HG03135 (cell line): Measurements from ENCODE around the gene AK9.
"Not testable (repeated sequence)": the region's sequence is repeated elsewhere in the genome, so short reads cannot be mapped to it uniquely, and the experiment has no call there.

Experiments
- ATAC-seq: cut with Tn5 transposase; IDR thresholded peaks from one replicate; pipeline ENCODE4 v1.9.1; 2021; ENCODE audit warnings: mild to moderate bottlenecking, moderate library complexity; ENCODE audit not compliant: unreplicated experiment

The AK9 gene

DNA sequence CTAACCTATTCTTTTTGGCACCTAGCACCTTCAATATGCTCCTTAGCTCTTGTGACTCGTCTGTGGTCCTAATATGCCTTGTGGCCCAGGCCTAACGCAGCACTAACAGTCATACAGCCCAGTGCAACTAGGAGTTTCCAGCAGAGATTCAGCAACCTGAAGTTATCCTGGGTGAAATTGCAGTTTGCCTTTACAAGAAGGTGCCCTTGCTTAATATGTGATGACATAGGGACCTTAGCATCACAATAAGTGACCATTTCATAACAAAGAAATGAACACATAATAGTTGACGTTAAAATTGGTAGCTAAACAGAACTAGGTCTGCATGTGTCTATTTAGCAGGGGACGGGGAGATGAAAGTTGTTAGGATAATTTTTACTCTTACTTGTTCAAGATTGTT is 10.2 kb upstream of the AK9 start:
- ATAC-seq: no peak

DNA sequence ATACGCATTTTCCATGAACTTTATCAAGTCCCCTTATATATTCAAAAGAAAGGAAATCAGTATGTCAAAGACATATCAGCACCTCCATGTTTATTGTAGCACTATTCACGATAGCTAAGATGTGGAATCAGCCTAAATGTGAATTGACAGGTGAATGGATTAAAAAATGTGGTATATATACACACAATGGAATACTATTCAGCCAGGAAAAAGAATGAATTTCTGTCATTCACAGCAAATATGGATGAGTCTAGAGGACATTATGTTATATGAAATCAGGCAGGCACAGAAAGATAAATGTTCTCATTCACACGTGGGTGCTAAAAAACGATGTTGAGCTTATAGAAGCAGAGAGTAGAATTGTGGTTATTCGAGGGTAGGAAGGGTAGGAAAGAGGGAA is 5.4 kb upstream of the AK9 start:
- no peak for ATAC-seq

DNA sequence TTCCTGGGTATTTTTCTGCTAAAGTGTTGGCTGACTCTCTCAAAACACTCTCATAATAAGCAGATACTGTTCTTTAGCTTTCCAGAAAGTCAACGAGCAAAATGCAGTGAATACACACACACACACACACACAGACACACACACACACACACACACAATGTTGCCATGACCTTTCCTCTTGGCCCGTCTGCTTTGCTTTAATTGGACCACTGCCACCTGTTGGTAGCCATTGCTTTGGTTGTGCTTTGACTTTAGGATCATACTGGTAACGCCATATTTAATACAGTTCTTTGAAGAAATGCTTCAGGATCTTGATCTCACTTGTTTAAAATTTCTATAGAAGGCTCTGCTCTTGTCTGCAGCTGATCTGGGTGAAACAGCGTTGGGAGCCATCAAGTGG is 4.5 kb upstream of the AK9 start:
- no peak for ATAC-seq

DNA sequence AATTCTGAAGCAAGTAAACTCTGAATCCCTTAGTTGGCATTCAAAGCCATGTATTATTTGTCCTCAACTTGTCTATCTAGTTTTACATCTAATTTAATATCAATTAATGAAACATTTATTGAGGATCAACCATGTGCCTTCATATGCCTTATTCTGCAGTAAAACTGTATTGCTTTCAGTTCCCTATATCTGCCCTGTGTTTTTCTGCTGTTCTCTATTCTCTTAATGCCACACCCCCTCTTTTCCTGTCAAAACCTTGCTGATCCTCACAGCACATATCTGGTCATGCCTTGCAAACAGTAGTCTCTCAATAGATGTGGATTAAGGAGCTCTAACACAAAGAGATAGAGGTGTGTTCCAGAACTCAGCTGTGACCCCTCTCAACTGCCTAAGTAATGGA is 2.1 kb upstream of the AK9 start:
- peak; percentile 32 for ATAC-seq

DNA sequence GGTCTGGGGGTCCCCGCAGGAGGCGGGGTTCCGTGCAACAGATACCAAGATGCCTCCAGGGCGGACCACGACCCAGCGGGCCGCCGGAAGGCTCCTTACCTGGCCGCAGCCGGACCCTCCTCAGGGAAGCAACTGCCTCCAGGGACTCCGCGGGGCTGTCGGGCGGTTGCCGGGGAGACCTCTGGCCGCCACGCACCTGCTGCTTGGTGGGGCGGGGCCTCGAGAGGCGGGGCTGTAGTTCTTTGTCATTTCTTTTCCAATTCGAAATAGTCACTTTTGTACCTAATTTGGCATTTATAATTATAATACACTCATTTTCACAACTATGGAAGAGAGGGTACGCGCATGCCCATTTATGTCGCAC is 647 bp downstream of the AK9 start:
- ATAC-seq: peak; percentile 39

DNA sequence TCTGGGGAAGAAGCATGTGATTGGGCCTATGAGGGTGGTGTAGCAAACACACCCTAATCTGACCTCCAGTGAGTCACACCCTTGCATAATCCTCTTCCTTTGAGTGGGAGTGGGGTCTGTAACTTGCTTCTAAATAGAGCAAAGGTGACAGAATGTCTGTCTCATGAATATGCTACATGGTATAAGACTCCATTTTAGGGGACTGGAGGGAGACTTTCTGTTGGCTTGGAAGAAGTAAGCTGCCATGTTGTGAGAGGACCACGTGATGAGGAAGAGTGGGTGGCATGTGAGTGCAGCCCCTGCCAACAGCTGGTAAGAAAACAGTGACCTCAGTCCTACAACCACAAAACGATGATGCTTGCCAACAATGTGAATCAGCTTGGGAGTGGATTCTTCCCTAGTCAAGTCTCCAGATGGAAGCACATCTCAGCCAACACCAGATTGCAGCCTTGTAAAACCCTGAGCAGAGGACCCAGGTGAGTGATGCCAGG is 3.7 kb downstream of the AK9 start:
- ATAC-seq: no peak

DNA sequence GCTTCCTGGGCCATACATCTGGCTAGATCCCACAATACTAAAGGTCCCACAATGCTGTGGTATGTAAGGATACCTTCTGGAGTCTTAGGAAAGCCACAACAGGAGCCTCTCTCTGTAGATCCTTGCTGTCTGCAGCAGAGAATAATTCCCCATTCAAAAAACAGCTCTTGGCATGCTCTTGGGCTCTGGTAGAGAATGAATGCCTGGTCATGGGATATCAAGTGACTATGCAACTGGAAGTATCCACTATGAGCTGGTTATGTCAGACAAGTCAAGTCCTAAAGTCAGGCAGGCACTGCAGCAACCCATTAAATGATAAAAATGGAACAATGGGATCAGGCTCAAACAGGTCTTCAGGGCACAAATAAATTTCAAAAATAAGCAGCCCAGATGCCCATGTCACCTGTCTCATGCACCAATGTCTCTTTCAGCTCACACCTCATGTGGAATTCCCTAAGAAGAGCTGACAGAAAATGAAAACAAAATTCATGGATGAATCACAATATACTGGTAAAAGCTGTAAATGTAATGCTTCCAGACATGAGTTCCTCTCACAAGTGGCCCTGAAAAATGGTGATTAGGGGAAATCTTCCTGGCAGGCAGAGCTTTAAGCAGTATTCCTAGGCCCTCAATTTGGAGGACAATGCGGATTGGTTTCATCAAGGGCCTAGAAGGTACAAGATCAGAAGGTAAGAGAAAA is 4.3 kb downstream of the AK9 start:
- no peak for ATAC-seq

DNA sequence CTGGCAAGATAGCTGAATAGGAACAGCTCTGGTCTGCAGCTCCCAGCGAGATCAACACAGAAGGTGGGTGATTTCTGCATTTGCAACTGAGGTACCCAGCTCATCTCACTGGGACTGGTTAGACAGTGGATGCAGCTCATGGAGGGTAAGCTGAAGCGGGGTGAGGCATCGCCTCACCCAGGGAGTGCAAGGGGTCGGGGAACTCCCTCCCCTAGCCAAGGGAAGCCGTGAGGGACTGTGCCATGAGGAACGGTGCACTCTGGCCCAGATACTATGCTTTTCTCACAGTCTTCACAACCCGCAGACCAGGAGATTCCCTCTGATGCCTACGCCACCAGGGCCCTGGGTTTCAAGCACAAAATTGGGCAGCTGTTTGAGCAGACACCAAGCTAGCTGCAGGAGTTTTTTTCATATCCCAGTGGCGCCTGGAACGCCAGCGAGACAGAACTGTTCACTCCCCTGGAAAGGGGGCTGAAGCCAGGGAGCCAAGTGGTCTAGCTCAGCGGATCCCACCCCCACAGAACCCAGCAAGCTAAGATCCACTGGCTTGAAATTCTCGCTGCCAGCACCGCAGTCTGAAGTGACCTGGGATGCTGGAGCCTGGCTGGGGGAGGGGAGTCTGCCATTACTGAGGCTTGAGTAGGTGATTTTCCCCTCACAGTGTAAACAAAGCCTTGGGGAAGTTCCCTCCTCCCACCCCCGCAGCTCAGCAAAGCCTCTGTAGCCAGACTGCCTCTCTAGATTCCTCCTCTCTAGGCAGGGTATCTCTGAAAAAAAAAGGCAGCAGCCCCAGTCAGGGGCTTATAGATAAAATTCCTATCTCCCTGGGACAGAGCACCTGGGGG is 12.1 kb downstream of the AK9 start:
- not testable (repeated sequence) for ATAC-seq

DNA sequence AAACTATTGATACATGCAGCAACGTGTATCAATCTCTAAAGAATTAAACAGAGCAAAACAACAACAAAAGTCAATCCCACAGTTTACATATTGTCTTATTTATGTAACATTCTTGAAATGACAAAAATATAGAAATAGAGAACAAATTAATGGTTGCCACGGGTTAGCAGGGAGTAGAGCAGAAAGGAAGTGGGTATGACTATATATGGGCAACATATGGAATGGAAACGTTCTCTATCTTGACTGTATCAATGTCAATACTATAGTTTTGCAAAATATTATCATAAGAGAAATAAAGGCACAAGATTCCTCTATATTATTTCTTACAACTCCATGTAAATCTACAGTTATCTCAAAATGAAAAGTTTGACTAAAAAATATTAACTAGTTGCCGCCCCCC is 12.8 kb downstream of the AK9 start:
- no peak for ATAC-seq

DNA sequence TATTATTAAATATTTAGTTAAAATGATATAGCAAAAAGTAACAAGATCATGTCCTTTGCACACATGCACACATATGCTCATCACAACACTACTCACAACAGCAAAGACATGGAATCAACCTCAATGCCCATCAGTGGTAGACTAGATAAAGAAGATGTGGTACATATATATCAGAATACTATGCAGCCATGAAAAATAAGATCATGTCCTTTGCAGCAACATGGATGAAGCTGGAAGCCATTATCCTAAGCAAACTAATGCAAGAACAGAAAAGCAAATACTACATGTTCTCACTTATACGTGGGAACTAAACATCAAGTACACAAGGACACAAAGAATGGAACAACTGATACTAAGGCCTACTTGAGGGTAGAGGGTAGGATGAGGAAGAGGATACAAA is 14.3 kb downstream of the AK9 start:
- ATAC-seq: no peak

DNA sequence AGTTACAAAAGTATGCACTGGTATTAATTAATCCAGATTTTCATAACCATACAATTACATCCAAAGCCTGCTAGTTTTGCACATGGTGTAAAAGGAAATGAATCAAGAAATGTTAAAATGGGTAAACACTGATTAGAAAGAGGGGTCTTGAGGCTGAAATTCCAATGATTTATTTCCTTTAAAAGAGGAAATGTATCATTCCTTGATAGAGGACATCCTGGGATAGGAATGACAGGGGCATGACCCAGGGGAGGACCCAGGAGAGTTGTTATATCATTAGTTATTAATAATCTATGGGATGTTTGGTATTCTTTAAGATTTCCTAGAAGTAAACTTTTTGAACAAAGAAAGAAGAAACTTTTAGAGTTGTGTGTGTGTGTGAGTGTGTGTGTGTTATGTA is 18.2 kb downstream of the AK9 start:
- ATAC-seq: no peak

DNA sequence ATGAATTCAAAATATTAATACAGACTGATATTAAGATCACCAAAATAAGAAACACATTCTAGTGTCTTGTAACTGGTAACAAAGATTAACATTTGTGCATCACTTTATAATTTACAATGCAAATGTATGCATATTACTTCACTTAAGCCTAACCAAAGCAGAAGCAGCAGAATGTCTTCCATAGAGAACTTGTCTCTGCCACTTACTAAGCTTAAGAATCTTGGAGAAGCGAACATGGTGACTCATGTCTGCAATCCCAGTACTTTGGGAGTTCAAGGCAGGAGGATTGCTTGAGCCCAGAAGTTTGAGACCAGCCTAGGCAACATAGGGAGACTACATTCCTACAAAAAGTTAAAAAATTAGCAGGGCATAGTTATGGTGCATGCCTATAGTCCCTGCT is 18.8 kb downstream of the AK9 start:
- no peak for ATAC-seq

DNA sequence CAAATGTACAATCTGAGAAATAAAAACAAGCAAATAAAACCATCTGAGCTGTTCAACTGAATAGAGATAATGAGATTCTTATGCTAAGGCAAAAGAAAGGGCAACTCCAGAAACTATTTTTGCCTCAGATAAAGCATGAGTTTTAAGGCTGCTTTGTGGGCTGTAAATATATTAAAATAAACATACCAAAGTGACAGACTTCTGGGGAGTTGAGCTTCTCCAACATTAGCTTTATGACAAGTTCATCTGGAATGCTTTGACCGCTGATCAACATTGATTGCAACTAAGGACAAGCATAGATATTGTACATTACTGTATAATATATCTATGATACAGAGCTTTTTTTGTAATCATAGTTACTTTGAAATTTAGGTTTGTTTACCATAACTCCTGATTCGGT is 19.3 kb downstream of the AK9 start:
- ATAC-seq: no peak

DNA sequence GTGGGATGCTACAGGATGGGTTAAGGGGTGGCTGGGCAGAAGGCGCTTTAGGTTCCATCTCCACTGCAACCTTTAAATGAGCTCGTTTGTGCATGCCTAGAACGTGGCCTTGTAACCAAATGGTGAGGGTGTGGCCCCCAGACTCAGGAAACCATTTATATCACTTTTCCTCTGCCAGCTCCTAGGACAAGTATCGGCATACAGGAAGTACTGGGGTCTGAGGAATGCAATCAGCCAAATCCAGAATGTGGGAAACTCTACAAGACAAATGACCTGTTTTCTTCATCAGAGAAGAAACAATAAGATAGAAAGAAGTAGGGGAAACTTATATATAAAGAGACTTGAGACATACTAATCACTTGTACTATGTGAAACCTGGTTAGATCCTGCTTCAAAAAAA is 21.2 kb downstream of the AK9 start:
- ATAC-seq: no peak

DNA sequence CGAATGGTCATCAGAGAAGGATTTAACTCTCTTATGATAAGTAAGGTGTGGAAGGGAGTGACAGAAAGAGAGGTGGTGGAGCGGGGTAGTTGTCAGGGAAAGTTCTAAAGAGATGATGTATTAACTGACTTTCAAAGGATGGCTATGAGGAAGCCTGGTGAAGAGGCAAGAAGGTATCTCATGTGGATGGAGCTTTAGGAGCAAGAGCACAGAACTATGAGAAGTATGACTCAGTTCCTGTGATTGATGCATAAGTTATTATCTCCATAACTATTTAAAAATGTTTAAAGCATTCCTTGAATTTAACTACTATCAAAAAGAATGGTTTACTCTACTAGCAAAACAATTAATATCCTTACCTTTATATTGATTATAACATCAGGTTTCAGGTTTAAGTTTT is 28.8 kb downstream of the AK9 start:
- ATAC-seq: no peak

DNA sequence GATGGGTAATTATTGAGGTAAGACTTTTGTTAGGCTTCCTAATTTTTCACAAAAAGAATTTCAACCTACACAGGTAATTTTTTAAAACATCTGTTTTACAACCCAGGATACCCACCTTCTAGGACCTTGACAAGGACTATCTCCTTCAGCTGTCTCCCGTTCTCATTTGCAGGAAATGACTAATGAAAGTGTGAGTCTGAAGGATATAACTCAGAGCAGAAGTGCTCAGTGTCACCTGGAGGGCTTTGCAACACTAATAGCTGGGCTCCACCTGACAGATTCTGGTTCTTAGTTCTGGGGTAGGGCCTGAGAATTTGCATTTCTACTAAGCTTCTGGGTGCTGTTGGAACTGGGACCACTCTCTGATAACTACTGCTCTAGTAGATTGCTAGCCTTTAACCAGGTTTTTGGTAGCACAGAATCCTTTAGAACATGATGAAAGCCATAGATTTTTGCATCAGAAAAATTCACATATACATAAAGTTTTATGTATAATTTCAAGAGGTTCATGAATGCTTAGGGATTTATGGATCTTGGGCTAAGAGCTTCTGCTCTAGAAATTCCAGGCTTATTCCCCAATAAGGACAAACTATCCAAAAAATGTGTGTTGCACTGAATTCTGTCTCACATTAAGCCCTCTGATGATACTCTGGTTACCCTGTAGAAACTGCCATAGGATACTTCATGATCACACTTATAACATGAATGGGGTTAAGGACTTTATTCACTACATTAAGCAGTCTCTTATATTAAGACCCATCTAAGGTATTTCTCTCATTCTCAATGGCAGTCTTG is 30.3 kb downstream of the AK9 start:
- no peak for ATAC-seq

DNA sequence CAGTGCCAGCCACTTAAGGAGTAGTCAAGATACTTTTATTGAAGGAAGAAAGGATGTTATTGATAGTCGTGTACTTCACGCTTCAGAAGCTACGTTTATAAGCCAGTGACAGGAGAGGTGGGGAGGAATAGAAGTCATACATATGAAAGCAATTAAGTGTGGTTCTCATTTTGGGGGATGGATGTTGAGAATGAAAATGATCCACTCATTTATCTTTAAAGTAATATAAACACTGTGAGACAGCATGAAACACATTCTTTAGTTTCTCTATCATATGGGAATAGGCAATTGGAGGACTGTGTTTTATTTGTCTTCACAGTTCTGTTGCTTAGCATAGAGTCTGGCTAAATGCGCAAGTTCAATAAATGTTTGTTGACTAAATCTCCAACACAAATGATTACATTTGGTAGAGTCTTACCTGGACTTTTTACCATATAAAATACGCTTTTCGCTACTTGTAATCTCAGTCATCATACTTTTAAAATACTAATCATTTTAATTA is 35.2 kb downstream of the AK9 start:
- ATAC-seq: no peak

DNA sequence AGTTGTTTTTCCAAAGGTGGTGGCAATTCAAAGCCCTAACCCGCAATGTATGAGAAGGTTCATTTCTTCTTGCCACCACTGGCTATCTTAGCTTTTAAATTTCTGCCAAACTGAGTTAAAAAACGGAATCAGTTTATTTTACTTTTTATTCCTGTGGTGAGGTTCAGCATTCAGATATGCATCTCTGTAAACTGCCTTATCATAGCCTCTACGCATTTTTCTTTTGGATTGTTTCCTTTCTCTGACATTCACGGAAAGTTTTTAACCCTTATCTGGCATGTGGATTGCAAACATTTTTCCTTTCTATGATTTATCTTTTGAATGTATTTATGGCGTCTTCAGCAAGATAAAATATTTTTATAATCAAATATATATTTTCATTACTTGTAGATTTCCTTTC is 37.7 kb downstream of the AK9 start:
- no peak for ATAC-seq

DNA sequence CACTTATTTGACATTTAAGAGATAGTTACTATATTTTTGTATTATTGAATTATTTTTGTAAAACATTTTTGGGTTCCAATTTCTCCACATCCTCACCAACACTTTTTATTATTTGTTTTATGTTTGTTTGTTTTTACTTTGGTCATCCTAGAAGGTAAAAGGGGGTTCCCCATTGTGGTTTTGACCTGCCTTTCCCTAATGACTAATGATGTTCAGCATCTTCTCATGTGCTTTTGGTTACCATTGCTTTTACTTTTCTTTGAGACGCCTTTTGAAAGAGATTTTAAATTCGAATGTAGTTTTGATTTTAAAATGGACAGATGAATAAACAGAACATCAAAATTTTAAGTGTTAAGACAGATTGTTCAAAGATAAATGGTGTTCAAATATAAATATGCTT is 46.9 kb downstream of the AK9 start:
- ATAC-seq: no peak

DNA sequence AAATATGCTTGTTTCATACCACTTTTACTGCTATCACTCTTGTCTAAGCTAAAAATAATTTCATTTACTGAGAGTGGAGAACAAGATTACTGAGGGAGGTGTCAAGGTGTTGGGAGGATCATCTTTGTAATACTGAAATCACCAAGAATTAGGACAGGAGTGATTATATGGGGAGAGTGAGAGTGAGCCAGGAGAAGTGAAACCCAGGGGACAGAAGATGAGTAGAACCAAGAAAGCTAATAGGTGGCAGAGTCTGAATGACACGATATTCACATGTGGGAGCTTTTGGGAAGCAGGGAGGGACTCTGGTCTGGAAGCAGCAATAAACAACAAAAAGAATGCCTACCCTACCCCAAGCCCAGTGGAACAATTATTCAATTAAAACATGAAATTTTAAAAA is 58.6 kb downstream of the AK9 start:
- ATAC-seq: no peak

DNA sequence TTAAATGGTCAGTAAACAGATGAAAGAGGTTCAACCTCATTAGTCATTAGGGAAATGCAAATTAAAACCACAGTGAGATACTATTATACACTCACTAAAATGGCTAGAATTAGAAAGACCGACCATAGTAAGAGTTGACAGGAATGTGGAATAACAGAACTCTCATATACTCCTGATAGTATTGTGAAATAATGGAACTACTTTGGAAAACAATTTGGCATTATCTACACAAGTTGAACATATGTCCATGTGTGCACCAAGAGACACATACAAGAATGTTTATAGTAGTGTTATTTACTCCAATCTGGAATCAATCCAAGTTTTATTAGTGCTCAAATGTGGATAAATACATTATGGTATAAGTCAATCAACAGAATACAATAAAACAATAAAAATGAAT is 59.6 kb downstream of the AK9 start:
- no peak for ATAC-seq
